PC-3 (cell line): ENCODE measurements around the gene TRRAP. TPM values are rescaled to one million over a fixed set of nuclear protein-coding genes. Genes with fewer than 3 reads are reported as not detected.

Experiments
- ATAC-seq: fragments of 200-7000 bp; cut with Tn5 transposase; 2 replicates; pipeline ENCODE4 v1.9.1; 2020; ENCODE audit warnings: mild to moderate bottlenecking, moderate library complexity
- BruUV-seq: library from RNA; stranded (reverse); fragments of 400-500 nt; replicated peaks from 2 replicates; lab custom pipeline; 2021; lab: Mats Ljungman, UMichigan
- CTCF ChIA-PET: fragments of 300-600 bp; sonication (Branson Sonifier 250); formaldehyde crosslinking; loops from one replicate; lab custom pipeline; 2022; ENCODE audit warnings: antibody characterized with exemption; lab: Charles Lee
- POLR2A ChIA-PET: fragments of 300-600 bp; sonication (Branson Sonifier 250); formaldehyde crosslinking; loops from one replicate; lab custom pipeline; 2022; ENCODE audit warnings: antibody characterized with exemption; ENCODE audit not compliant: unreplicated experiment; lab: Charles Lee
- DNase-seq: peaks from one replicate; pipeline ENCODE4 v3.0.0-alpha.2; 2015
- H2AFZ ChIP-seq: fragments of 300-600 bp; sonication (generic); 2 replicates; pipeline ENCODE4 v1.6.0; 2016; ENCODE audit warnings: antibody characterized with exemption, low read length
- H3F3A ChIP-seq: fragments of 300-600 bp; sonication (generic); one replicate; pipeline ENCODE4 v1.6.0; 2017; ENCODE audit warnings: antibody characterized with exemption, low read length, control low read depth, mild to moderate bottlenecking; ENCODE audit not compliant: unreplicated experiment
- H3K27ac ChIP-seq: fragments of 300-600 bp; sonication (generic); 2 replicates; pipeline ENCODE4 v1.5.1; 2016; ENCODE audit warnings: mild to moderate bottlenecking, low read length
- H3K27me3 ChIP-seq: fragments of 300-600 bp; sonication (generic); 2 replicates; pipeline ENCODE4 v1.6.1; 2016; ENCODE audit warnings: low read length, mixed read lengths
- H3K36me3 ChIP-seq: fragments of 300-600 bp; sonication (generic); 2 replicates; pipeline ENCODE4 v1.6.1; 2016; ENCODE audit warnings: low read depth, mixed run types, low read length, mixed read lengths
- H3K4me1 ChIP-seq: fragments of 300-600 bp; sonication (generic); 2 replicates; pipeline ENCODE4 v1.5.1; 2016; ENCODE audit warnings: low read length; ENCODE audit not compliant: insufficient read depth
- H3K4me2 ChIP-seq: fragments of 300-600 bp; sonication (generic); 2 replicates; pipeline ENCODE4 v1.6.0; 2016; ENCODE audit warnings: low read length
- H3K4me3 ChIP-seq: fragments of 300-600 bp; sonication (generic); 2 replicates; pipeline ENCODE4 v1.5.1; 2016; ENCODE audit warnings: mild to moderate bottlenecking, low read length, mixed read lengths
- H3K79me2 ChIP-seq: fragments of 300-600 bp; sonication (generic); 2 replicates; pipeline ENCODE4 v1.6.1; 2017; ENCODE audit warnings: low read length, mixed read lengths
- H3K9ac ChIP-seq: fragments of 300-600 bp; sonication (generic); 2 replicates; pipeline ENCODE4 v1.6.0; 2016; ENCODE audit warnings: mild to moderate bottlenecking, low read length
- H3K9me2 ChIP-seq: fragments of 300-600 bp; sonication (generic); replicated peaks from 2 replicates; pipeline ENCODE4 v1.6.1; 2016; ENCODE audit warnings: mixed run types, low read length, mixed read lengths
- H3K9me3 ChIP-seq: fragments of 300-600 bp; sonication (generic); 2 replicates; pipeline ENCODE4 v1.6.1; 2016; ENCODE audit warnings: low read length, mixed read lengths
- H4K20me1 ChIP-seq: fragments of 300-600 bp; sonication (generic); 2 replicates; pipeline ENCODE4 v1.6.1; 2016; ENCODE audit warnings: low read length, mixed read lengths
- CTCF ChIP-seq: fragments of 300-600 bp; sonication (generic); conservative IDR thresholded peaks from 2 replicates; pipeline ENCODE4 v1.5.1; 2017; ENCODE audit warnings: antibody characterized with exemption, low read depth, mild to moderate bottlenecking, low read length
- EZH2 ChIP-seq: fragments of 300-600 bp; sonication (generic); IDR thresholded peaks from one replicate; pipeline ENCODE4 v1.6.1; 2017; ENCODE audit warnings: antibody characterized with exemption, mild to moderate bottlenecking, low read length; ENCODE audit not compliant: unreplicated experiment
- EZH2phosphoT487 ChIP-seq: fragments of 300-600 bp; sonication (generic); IDR thresholded peaks from 2 replicates; pipeline ENCODE4 v1.6.1; 2018; ENCODE audit warnings: mild to moderate bottlenecking, antibody characterized with exemption, low read length, borderline replicate concordance
- intact Hi-C: fragments of 100-400 bp; cut with micrococcal nuclease; formaldehyde crosslinking; loops from 2 replicates; pipeline ENCODE4 v1.9.0; 2023
- total RNA-seq: library from RNA; depleted of rRNA; stranded (reverse); fragments of >200 nt; gene quantifications from 2 replicates; pipeline ENCODE4 v1.2.3, GENCODE V29; 2014

TRRAP gene
- total RNA-seq, 1 experiment from 2014 or later: 17.7 TPM

GRCh38 chr7:98900815-98901214 is 22.5 kb downstream of the TRRAP start:
- DNase-seq (no peak), ATAC-seq (no peak)
- H3K27ac ChIP-seq: no peak overlapping the region
- H3K36me3 ChIP-seq: peaks cover 68% of the 10 kb centered on the region
- no TSS peak for BruUV-seq
- H3K4me3 ChIP-seq: no peak overlapping the region
- H3K27me3 ChIP-seq: no peaks in the 10 kb centered on the region
- no peaks in the 10 kb centered on the region for H3F3A ChIP-seq
- H3K4me2 ChIP-seq: no peak overlapping the region
- ChIA-PET POLR2A (no interaction called here), CTCF (no interaction called here)
- no peaks in the 10 kb centered on the region for H3K9me3 ChIP-seq
- intact Hi-C loops: no loop called here
- H4K20me1 ChIP-seq: no peaks in the 10 kb centered on the region
- H2AFZ ChIP-seq: no peak overlapping the region
- no peak for TF ChIP-seq EZH2phosphoT487
- TF ChIP-seq CTCF: no peak
- TF ChIP-seq EZH2: no peak
- H3K9ac ChIP-seq: no peak overlapping the region
- H3K79me2 ChIP-seq: no peaks in the 10 kb centered on the region
- H3K9me2 ChIP-seq: no peaks in the 10 kb centered on the region
- H3K4me1 ChIP-seq: no peaks in the 10 kb centered on the region

GRCh38 chr7:98902523-98902922 is 24.2 kb downstream of the TRRAP start:
- no peak for TF ChIP-seq EZH2phosphoT487
- TF ChIP-seq CTCF: no peak
- TF ChIP-seq EZH2: no peak
- Histone ChIP-seq H3K36me3 (peaks cover 64% of the 10 kb centered on the region), H2AFZ (no peak overlapping the region), H3K27me3 (no peaks in the 10 kb centered on the region), H3K9me3 (no peaks in the 10 kb centered on the region), H3F3A (no peaks in the 10 kb centered on the region), H4K20me1 (no peaks in the 10 kb centered on the region), H3K4me3 (no peak overlapping the region), H3K79me2 (no peaks in the 10 kb centered on the region), H3K9ac (no peak overlapping the region), H3K4me2 (no peak overlapping the region), H3K27ac (no peak overlapping the region), H3K9me2 (no peaks in the 10 kb centered on the region), H3K4me1 (no peaks in the 10 kb centered on the region)
- ATAC-seq (no peak), DNase-seq (no peak)
- ChIA-PET CTCF (no interaction called here), POLR2A (no interaction called here)
- BruUV-seq: no TSS peak
- intact Hi-C loops: no loop called here

GRCh38 chr7:98903246-98903645 is 24.9 kb downstream of the TRRAP start:
- Histone ChIP-seq H4K20me1 (no peaks in the 10 kb centered on the region), H3F3A (no peaks in the 10 kb centered on the region), H3K9me3 (no peaks in the 10 kb centered on the region), H2AFZ (no peak overlapping the region), H3K4me3 (no peak overlapping the region), H3K27ac (no peak overlapping the region), H3K36me3 (peaks cover 56% of the 10 kb centered on the region), H3K4me1 (no peaks in the 10 kb centered on the region), H3K4me2 (no peak overlapping the region), H3K9me2 (no peaks in the 10 kb centered on the region), H3K27me3 (no peaks in the 10 kb centered on the region), H3K79me2 (no peaks in the 10 kb centered on the region), H3K9ac (no peak overlapping the region)
- TF ChIP-seq EZH2phosphoT487: no peak
- TF ChIP-seq CTCF: no peak
- TF ChIP-seq EZH2: no peak
- POLR2A ChIA-PET: no interaction called here
- CTCF ChIA-PET: no interaction called here
- ATAC-seq (no peak), DNase-seq (no peak)
- intact Hi-C loops: no loop called here
- no TSS peak for BruUV-seq
